Body of pancreas (tissue), 4 donors: ENCODE data around the gene NAGPA. TPM values are rescaled to one million over a fixed set of nuclear protein-coding genes. Genes with fewer than 3 reads are reported as not detected.
A peak's percentile ranks its signal among the peaks of the same experiment; 100 is the strongest.

ENCODE experiments used
- ATAC-seq: fragments of 150-250 bp; one replicate; pipeline ENCODE4 v1.9.1; 2016
- DNase-seq, 4 donors: peaks; one replicate each; pipeline ENCODE4 v3.0.0-alpha.2; 2019
- H3K27ac ChIP-seq, 4 donors: fragments of 200-600 bp; sonication (generic); 1 replicate in 3 of 4; 2 replicates in 1 of 4; pipeline versions ENCODE4 v1.5.1 to v1.6.1; 2016 to 2019; ENCODE audit warnings: mild to moderate bottlenecking in 1 of 4, mixed read lengths in 1 of 4, moderate library complexity in 1 of 4
- H3K27me3 ChIP-seq, 2 donors: fragments of 200-600 bp; sonication (generic); one replicate each; pipeline ENCODE4 v1.6.0; 2016; ENCODE audit warnings: mild to moderate bottlenecking in 1 of 2
- H3K36me3 ChIP-seq, 2 donors: fragments of 200-600 bp; sonication (generic); replicated peaks in 1 of 2; 2 replicates each; pipeline ENCODE4 v1.5.1; 2016; ENCODE audit warnings: low read depth in 2 of 2; ENCODE audit not compliant: insufficient read depth in 1 of 2
- H3K4me1 ChIP-seq: fragments of 200-600 bp; sonication (generic); one replicate; pipeline ENCODE4 v1.6.0; 2016
- H3K4me3 ChIP-seq, 2 donors: fragments of 200-600 bp; sonication (generic); 1 replicate in 1 of 2; 2 replicates in 1 of 2; pipeline ENCODE4 v1.5.1; 2016 to 2019
- H3K9me3 ChIP-seq, 3 donors: fragments of 200-600 bp; sonication (generic); 1 replicate in 2 of 3; 2 replicates in 1 of 3; pipeline ENCODE4 v1.5.1; 2016
- CTCF ChIP-seq, 7 experiments: fragments of 450-650 bp in 4 of 7; fragments of 200-600 bp in 3 of 7; sonication (generic) in 3 of 7; IDR thresholded peaks; one replicate each; pipeline ENCODE4 v1.5.1; 2016 to 2019; ENCODE audit warnings: antibody characterized with exemption in 7 of 7
- POLR2A ChIP-seq, 3 donors: fragments of 450-650 bp; IDR thresholded peaks; one replicate each; pipeline ENCODE4 v1.6.1; 2016; ENCODE audit warnings: antibody characterized with exemption in 3 of 3, mild to moderate bottlenecking in 2 of 3
- WGBS, 2 donors: methylation state at CpG; one replicate each; pipeline ENCODE4 v1.1.5; 2017; 5-methylcytosine and 5-hydroxymethylcytosine counted together
- intact Hi-C: fragments of 100-400 bp; cut with DNase I; formaldehyde crosslinking; loops from one replicate; pipeline ENCODE4 v1.15.1; 2023
- total RNA-seq, 2 donors: library from RNA; depleted of rRNA; stranded (reverse); fragments of >200 nt; gene quantifications; one replicate each; pipeline ENCODE4 v1.1.0, GENCODE V29; 2016

NAGPA gene
- total RNA-seq, 2 donors from 2014 or later = 7.9 to 24.6 TPM

- ATAC-seq = peak; percentile 21
- peaks cover 0 to 3% of the 10 kb centered on the region in 2 donors for H3K27me3 ChIP-seq
Observed at GRCh38 chr16:4987250-4987579, 46.5 kb downstream of the NAGPA start.

GRCh38 chr16:4984174-4984990, 49.4 kb downstream of the NAGPA start:
- Histone ChIP-seq H3K27me3 (peaks cover 0 to 3% of the 10 kb centered on the region in 2 donors), H3K4me3 (no peak overlapping the region), H3K9me3 (no peaks in the 10 kb centered on the region), H3K4me1 (peaks cover 11% of the 10 kb centered on the region), H3K36me3 (no peaks in the 10 kb centered on the region), H3K27ac (no peak overlapping the region)
- ATAC-seq = no peak
- intact Hi-C loops = no loop called here
- no peak for DNase-seq
- TF ChIP-seq CTCF (IDR thresholded peaks at IDR 0.05) (no peak), POLR2A (IDR thresholded peaks at IDR 0.05) (no peak)
- 53 to 63% methylated on average over 5 of the region's 5 CpGs for WGBS, 2 donors

More at GRCh38 chr16:4987250-4987579, 46.5 kb downstream of the NAGPA start:
- Histone ChIP-seq H3K9me3 (no peaks in the 10 kb centered on the region), H3K27ac (no peak overlapping the region), H3K4me1 (peaks cover 11% of the 10 kb centered on the region), H3K4me3 (no peak overlapping the region), H3K36me3 (no peaks in the 10 kb centered on the region)
- intact Hi-C loops = no loop called here
- whole genome bisulfite sequencing, 2 donors = 0% methylated on average over 1 to 10 of the region's 10 CpGs
- TF ChIP-seq POLR2A (IDR thresholded peaks at IDR 0.05) = no peak
- TF ChIP-seq CTCF (IDR thresholded peaks at IDR 0.05) = no peak
- no peak for DNase-seq

GRCh38 chr16:4982056-4982867, 51.5 kb downstream of the NAGPA start:
- 53 to 59% methylated on average over 5 to 18 of the region's 20 CpGs for WGBS, 2 donors
- no peak for ATAC-seq
- H3K4me3 ChIP-seq = no peak overlapping the region

GRCh38 chr16:4981473-4981872, 52.3 kb downstream of the NAGPA start:
- H3K4me3 ChIP-seq = no peak overlapping the region

More at GRCh38 chr16:4982056-4982867, 51.5 kb downstream of the NAGPA start:
- intact Hi-C loops = no loop called here
- no peak for DNase-seq
- no peaks in the 10 kb centered on the region for H3K36me3 ChIP-seq
- no peaks in the 10 kb centered on the region for H3K9me3 ChIP-seq
- no peak for TF ChIP-seq CTCF (IDR thresholded peaks at IDR 0.05)
- TF ChIP-seq POLR2A (IDR thresholded peaks at IDR 0.05) = no peak
- H3K27ac ChIP-seq = no peak overlapping the region
- H3K27me3 ChIP-seq = no peaks in the 10 kb centered on the region
- peaks cover 4% of the 10 kb centered on the region for H3K4me1 ChIP-seq

More at GRCh38 chr16:4981473-4981872, 52.3 kb downstream of the NAGPA start:
- no peak for TF ChIP-seq CTCF (IDR thresholded peaks at IDR 0.05)
- TF ChIP-seq POLR2A (IDR thresholded peaks at IDR 0.05) = no peak
- no peak overlapping the region for H3K27ac ChIP-seq
- H3K4me1 ChIP-seq = peaks cover 11% of the 10 kb centered on the region
- DNase-seq (no peak), ATAC-seq (no peak)
- intact Hi-C loops = no loop called here
- H3K36me3 ChIP-seq = no peaks in the 10 kb centered on the region
- no peaks in the 10 kb centered on the region for H3K27me3 ChIP-seq
- H3K9me3 ChIP-seq = no peaks in the 10 kb centered on the region
- 85 to 86% methylated on average over 6 to 7 of the region's 7 CpGs for WGBS, 2 donors
